Caki2 (cell line): ENCODE data around the gene PADI2. TPM values are rescaled to one million over a fixed set of nuclear protein-coding genes. Genes with fewer than 3 reads are reported as not detected.

Experiments
- DNase-seq: peaks from one replicate; pipeline ENCODE4 v3.0.0-alpha.2; 2015; ENCODE audit warnings: low read depth
- in situ Hi-C: cut with HindIII; loops from 2 replicates; pipeline ENCODE4 v1.10.0; 2016; ENCODE audit warnings: low sequenced_read_pairs, low pct_unique_long_range_greater_than_20kb, mixed read lengths
- total RNA-seq: library from RNA; depleted of rRNA; stranded (reverse); fragments of >200 nt; shearing (Covaris generic); gene quantifications from 2 replicates; pipeline ENCODE4 v1.2.3, GENCODE V29; 2014; ENCODE audit warnings: low replicate concordance

PADI2 gene
- total RNA-seq, 1 experiment from 2014 or later = not detected

DNA sequence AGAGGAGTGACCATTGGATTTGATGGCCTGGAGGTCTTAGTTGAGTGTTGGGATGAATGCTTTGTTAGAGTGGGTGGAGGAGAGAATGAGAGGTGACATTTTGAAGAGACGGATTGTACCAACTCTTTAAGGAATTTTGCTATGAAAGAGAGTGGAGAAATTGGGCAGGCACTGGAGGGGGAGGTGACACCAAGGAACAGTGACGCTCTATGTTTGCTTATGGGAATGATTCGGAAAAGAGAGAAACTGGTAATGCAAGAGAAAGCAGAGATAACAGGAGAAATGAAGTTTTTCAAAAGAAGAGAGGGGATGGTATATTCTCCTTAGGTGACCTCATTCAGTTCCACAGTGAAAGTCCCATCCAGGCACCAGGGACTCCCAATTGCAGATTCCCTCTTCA is 24.5 kb upstream of the PADI2 start:
- no peak for DNase-seq
- in situ Hi-C loops = no loop called here

DNA sequence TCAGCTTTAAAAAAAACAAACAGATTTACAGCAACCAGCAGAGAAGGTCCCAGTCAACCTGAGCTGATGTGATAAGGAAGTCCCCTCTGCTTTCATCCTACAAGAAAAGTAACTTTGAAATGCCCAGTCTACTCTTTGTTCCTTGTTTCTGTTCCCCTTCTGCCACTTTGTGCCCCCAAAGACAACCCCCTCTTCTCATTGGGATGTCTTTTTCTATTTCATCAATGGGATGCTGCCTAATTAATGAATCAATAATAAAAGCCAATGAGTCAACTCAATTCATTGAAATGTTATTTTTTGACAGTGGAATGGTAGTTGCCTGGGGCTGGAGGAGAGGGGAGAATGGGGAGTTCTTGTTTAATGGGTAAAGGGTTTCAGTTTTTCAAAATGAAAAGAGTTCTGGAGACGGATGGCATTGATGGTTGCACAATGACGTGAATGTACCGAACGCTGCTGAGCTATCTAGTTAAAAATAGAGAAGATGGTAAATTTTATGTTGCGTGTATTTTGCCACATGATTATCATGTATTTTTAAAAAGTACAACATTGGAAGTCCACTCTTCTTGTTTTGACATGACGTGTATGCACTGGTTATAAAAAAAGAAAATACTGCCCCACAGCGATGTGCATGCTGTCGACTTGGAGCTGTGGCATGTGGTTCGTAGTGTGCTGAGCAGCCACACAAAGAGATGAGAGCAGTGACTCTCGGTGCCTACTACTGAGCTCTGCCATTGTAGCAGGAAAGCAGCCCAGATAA is 22.4 kb upstream of the PADI2 start:
- DNase-seq = no peak
- in situ Hi-C loops = no loop called here

DNA sequence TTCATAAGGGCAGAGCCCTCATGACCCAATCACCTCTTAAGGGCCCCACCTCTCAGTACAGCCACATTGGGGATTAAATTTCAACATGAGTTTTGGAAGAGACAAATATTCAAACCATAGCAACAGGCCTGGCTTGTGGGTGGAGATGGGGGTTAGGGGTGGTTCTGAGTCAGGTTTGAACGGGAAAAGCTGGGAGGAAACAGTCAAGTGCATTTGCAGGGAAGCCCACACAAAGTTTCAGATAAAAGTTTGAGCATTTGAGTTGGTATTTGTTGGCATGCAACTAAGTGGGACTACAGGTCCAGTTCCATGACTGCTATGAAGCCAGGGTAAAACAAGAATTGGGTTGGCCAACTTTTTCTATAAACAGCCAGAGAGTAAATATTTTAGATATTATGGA is 21.0 kb upstream of the PADI2 start:
- DNase-seq = peak; percentile 90
- in situ Hi-C loops = no loop called here

DNA sequence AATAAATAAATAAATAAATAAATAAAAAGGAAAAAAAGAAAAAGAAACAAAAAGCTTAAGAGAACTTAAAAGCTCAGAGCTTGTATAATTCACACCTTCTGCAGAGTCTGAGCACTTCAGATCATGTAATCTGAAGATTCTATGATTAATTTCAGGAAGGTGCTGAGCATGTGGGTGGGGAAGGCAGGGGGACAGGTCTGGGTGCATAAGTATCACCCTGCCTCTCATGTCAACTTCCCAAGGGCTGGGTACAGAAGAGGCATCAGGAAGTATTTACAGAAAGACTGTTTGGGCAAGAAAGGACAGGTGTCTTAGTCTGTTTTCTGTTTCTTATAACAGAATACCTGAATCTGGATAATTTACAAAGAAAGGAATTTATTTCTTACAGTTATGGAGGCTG is 20.4 kb upstream of the PADI2 start:
- in situ Hi-C loops = no loop called here
- DNase-seq = no peak

DNA sequence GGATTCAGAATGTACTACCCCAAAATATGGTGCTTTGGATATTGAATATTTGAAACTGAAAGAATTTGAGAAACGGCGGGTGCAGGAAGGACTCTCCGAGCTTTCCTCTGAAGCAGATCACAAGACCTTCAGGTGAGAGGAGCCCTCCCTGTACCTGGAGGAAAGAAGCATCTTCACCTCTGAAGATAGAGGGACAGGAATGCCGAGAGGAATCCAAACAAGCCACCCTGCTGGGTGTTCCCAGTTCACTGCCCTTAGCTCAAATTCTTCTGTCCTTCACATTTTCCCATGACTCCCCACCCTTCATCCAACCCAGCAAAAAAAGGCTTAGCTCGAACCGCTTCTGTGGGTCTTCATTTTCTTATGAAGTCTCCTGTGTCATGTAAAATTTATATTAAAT is 18.2 kb upstream of the PADI2 start:
- DNase-seq = no peak
- in situ Hi-C loops = no loop called here

DNA sequence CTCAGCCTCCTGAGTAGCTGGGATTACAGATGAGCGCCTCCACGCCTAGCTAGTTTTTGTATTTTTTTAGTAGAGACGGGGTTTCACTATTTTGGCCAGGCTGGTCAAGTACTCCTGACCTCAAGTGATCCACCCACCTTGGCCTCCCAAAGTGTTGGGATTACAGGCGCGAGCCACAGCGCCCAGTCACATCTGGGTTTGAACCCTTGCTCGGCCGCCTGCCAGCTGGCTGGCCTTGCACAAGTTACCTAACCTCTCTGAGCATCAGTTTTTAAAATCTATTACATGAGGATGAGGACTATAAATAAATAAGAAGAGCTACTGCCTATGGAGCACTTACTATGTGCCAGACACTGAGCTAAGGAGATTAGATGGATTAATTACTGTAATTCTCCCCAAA is 17.7 kb upstream of the PADI2 start:
- in situ Hi-C loops = no loop called here
- no peak for DNase-seq

DNA sequence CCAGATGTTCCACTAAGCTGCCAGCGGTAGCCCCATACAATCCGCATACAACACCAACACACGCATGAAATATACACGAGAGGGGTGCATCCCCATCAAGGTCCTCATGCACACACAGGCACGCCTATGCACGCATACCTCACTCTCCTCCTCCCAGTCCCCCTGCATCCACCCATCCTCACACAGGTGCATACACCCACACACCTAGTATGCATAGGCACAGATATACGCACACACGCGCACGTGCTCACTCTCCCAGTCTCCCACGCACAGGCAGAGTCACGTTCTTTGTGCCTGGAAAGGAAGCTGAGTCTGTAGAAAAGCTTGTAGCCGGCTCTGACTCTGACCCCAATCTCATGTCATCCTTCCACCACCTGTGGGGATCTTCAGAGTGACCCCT is 16.9 kb upstream of the PADI2 start:
- no peak for DNase-seq
- in situ Hi-C loops = no loop called here

DNA sequence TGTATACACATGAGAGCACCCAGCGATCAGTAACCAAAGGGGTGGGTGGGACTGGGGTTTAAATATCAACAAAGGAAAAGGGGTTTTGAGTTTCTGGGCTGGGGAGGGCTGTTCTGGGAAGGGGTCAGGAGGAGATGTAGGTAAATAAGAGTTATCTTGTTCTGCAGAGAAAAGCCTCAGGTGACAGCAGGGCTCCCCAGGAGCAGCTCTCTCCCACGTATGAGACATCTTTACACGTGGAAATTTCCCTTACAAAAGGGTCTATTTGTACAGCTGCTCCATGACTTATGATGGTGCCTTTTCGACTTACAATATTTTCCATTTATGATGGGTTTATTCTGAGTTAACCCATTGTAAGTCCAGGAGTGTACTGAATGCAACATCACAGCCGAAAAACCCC is 16.3 kb upstream of the PADI2 start:
- in situ Hi-C loops = no loop called here
- DNase-seq = no peak

DNA sequence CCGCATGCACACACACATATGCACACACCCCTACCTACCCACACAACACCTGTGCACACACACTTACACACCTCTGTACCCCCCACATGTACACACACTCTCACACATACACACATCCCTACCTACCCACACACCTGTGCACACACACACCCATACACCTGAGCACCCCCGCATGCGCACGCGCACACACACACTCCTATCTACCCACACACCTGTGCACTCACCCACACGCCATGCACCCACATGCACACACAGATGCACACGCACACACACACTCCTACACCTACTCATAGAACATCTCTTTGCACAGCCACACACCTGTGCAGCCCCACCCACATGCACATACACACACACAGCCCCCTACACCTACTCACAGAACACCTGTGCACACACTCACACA is 15.5 kb upstream of the PADI2 start:
- DNase-seq = no peak
- in situ Hi-C loops = no loop called here

DNA sequence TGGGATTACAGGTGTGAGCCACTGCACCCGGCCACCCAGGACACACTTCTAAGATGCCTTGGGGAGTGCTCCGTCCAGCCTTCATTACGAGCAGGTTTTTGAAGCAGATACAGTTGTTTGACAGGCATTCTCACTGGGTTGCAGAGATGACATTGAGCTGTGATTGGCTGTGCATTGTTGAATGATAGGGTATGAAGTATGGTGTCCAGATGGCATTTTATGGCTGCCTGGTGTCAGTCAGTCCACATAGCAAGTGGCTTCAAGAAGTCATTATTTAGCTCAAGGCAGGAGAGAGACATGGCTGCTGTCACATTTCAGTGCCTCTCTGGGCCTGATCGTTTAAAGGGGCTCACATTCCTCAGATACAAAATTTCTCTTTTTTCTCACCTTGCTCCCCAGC is 14.8 kb upstream of the PADI2 start:
- DNase-seq = no peak
- in situ Hi-C loops = no loop called here

DNA sequence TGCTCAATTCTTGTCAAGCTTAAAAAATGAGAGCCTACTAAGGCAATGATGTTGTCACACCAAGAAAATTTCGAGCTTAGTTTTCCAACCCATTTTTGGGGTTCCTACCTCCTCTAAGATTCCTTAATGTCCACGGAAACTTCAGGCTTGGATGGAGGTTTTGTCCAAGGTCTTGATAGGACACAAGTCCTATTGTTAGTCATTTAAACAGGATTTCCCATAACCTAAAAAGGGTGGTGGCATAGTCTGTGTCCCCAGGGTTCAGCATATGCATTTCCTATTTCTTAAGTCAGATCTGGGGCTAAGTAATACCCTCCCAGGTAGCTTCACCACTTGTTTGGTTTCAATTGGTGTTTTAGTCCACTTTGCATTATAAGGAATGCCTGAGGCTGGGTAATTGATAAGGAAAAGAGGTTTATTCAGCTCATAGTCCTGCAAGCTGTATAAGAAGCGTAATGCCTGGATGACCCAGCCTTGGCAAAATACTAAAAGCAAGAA is 10.9 kb upstream of the PADI2 start:
- in situ Hi-C loops = no loop called here
- DNase-seq = no peak

DNA sequence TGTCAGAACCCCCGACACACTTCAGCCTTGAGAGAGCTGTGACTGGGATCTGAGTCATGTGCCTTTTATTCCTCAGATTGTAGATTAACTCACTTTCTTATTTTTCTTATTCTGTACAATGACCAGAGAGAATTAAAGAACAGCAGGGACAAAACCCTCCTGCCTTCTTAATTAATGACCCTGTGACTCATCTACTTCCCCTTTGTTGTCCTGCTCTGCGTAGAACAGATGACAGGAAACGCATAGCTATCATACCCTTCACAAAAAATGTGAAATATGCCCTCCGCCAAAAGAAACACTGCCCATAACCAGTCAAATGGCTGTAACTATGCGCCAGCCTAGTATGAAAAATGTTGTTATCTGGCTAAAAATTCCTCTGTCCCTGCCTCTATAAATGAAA is 9.1 kb upstream of the PADI2 start:
- in situ Hi-C loops = no loop called here
- DNase-seq = peak; percentile 98

DNA sequence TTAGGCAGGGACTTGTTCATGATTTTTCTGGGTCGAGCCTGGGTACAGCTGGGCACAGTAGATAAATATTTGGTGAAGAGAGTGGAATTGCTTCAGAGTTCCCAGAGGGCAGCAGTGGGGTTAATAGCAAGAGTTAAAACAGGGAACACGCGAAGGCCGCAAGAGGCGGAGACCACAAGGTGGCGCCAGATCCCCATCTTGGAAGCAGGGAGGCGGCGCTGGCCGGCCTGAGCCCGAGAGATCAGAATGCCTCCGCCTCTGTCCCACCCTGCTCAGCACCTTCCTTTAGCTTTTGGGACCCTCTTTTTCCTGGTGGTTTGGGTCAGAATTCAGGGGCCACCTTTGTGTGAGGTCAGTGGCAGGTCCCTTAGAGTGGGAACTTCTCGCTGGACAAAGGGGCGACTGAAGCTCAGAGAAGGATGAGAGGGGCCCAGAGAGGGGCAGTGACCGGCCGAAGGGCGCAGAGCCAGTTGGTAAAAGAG is 6.5 kb upstream of the PADI2 start:
- in situ Hi-C loops = no loop called here
- peak; percentile 77 for DNase-seq

DNA sequence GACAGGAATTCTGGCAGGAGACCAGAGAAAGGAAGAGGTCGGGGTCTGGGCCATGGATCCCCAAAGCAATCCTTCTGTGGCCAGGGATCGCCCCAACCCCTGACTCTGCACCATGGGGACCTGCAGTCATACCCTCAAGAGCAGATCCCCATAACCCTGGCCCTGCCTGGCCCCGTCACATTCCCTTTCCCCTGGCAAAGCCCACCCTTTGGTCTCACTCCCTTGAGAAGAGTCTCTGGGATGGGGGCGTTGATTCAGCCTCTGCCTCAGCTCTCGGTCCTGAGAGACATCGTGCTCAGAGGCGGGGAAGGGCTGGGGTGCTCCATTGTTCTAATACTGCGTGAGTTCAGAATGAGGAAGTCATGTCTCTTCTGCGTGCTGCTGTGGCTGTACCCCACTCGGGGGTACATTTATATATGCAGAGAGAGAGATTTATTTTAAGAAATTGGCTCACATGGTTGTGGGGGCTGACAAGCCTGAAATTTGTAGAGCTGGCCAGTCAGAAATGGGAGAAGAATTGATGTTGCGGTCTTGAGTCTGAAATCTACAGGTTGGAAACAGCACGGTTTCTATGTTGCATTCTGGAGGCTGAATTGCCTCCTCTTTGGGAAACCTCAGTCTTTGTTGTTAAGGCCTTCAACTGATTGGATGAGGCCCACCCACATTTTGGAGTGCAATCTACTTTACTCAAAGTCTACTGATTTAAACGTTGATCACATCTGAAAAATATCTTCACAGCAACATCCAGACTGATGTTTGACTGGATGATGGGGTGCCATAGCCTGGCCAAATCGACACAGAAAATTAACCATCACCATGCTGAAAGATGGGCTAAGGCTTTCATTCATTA is 4.2 kb upstream of the PADI2 start:
- no peak for DNase-seq
- in situ Hi-C loops = no loop called here

DNA sequence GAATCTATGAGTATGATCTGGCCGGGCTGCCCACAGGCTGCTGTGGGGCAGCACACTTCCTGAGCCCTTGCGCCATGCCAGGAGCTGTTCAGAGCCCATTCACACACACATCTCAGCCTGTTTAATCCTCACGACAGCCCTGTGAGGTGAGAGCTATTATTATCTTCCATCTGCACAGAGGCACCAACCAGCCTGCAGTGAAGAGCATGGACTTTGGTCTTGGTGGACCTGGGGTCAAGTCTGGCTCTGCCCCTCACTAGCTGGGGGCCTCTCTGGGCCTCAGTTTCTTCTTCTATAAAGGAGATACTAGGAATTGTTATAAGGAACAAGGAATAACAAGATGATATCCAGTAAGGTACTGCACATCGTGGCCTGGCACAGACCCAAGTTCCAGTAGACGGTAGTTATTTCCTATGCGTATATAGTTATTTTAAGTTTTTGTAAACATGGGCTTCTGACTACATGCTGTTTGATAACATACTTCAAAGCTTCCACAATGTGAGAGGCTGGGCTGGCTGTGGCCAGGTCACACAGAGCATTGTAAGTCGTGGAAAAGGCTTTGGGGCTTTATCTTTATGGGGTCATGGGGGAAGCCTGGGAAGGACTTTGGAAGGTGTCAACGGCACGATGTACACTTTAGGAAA is 3.4 kb upstream of the PADI2 start:
- in situ Hi-C loops = no loop called here
- DNase-seq = no peak

DNA sequence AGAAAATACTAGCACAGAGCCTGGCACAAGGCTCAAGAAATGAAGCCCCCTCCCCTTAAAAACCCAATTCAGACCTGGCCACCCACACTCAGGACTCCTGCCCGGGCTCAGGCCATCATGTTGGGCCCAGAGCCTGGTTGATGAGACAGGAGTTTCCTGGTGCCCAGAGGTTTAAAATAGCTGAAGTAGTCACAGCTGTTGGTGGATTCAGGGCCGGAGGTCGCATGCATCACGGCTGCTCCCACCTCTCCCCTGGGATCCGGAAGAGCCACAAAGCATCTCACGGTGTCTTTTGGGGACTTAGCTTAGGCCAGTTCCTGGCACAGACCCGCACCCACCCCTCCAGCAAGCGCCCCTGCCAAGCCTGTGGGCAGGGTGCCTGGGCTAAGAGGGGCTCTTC is 2.6 kb upstream of the PADI2 start:
- DNase-seq = no peak
- in situ Hi-C loops = no loop called here

DNA sequence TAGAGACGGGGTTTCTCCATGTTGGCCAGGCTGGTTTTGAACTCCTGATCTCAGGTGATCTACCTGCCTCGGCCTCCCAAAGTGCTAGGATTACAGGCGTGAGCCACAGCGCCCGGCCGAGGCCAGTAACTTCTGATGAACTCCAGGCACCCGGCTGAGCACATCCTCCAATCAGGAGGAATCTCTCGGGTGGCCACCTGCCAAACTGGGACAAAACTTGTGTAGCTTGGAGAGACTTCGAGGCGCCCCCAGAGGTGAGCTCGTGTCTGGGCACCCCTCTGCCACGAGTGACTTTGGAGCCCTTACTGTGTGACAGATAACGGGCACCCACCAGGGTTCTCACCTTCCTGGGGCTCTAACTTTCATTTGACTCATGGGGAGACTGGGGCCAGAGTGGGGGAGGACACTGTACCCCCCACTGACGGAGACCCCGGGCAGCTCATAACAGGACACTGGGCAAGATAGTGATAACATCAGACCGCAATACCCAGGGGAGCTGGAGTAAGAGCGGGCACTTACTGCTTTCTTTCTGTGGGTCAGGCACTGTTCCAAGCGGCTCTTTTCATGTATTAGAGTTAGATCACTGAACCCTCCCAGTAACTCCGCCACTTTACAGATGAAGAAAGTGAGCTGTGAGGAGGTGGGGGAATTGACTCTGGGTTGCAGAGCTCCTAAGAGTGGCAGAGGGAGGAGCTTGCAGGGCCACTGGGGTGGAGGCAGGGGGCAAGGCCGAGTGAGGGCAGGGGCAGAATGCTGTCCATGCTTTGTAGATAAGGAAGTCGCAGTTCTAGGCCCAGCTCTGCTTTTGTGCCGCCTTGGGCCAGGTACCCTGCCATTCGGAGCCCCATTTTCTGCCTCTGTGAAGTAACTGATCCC is 1.9 kb upstream of the PADI2 start:
- no peak for DNase-seq

DNA sequence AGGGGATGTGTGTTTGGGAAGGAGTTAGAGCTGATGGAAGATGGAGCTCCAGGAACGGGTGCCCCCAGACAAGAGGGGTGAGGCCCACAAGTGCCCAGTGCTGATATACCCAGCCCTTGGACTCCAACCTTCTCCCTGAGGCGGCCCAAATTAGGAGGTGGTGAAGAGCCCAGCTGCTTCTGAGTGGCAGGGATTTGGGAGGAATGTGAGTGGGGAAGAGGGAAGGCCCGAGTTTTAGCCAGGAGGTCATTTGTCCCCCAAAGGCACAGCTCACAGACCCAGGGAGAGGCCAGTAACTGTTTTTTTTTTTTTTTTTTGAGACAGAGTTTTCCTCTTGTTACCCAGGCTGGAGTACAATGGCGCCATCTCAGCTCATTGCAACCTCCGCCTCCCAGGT is 1.2 kb upstream of the PADI2 start:
- in situ Hi-C loops = no loop called here
- no peak for DNase-seq

More for the DNA sequence above, 1.9 kb upstream of the PADI2 start:
- in situ Hi-C loops = no loop called here
